ENCODE measurements around the gene CALML5.

GRCh38 chr10:5493691-5494090 lies 5.7 kb downstream of the CALML5 start:
- no peak for TF ChIP-seq CTCF (IDR thresholded peaks at IDR 0.05)
- no peak for TF ChIP-seq POLR2A (IDR thresholded peaks at IDR 0.05)

Measured in body of pancreas (tissue), 4 donors.